HEK293T (cell line): ENCODE results near the gene SPATA12.

Experiments used
- CTCF ChIA-PET: fragments of 350-600 bp; formaldehyde crosslinking; extraction: SDS; loops from one replicate; lab custom pipeline; 2021; ENCODE audit warnings: antibody characterized with exemption, inconsistent platforms; lab: Yijun Ruan, JAX
- POLR2A ChIA-PET: fragments of 350-600 bp; formaldehyde crosslinking; extraction: SDS; loops from one replicate; lab custom pipeline; 2020; ENCODE audit warnings: antibody characterized with exemption, inconsistent platforms; lab: Yijun Ruan, JAX
- DNase-seq: peaks from one replicate; pipeline ENCODE4 v3.0.0; 2012; ENCODE audit warnings: mixed read lengths; ENCODE audit errors: extremely low spot score
- ARNT ChIP-seq: fragments of 450-650 bp; IDR thresholded peaks from 2 replicates; pipeline ENCODE4 v1.6.1; 2017; ENCODE audit warnings: mild to moderate bottlenecking
- BHLHE40 ChIP-seq: fragments of 450-650 bp; IDR thresholded peaks from 2 replicates; pipeline ENCODE4 v1.6.1; 2016; ENCODE audit warnings: mild to moderate bottlenecking, moderate library complexity, borderline replicate concordance
- CTBP1 ChIP-seq: fragments of 450-650 bp; IDR thresholded peaks from 2 replicates; pipeline ENCODE4 v1.6.1; 2016; ENCODE audit warnings: borderline replicate concordance
- ELF4 ChIP-seq: fragments of 450-650 bp; IDR thresholded peaks from 2 replicates; pipeline ENCODE4 v1.6.1; 2017; ENCODE audit warnings: antibody characterized with exemption
- FOXA1 ChIP-seq: fragments of 450-650 bp; IDR thresholded peaks from 2 replicates; pipeline ENCODE4 v1.6.1; 2016; ENCODE audit warnings: mild to moderate bottlenecking
- FOXK2 ChIP-seq: fragments of 450-650 bp; IDR thresholded peaks from 2 replicates; pipeline ENCODE4 v1.6.1; 2016; ENCODE audit warnings: mild to moderate bottlenecking
- FOXM1 ChIP-seq: fragments of 450-650 bp; IDR thresholded peaks from 2 replicates; pipeline ENCODE4 v1.6.1; 2017; ENCODE audit warnings: mild to moderate bottlenecking, borderline replicate concordance
- HDGF ChIP-seq: fragments of 450-650 bp; IDR thresholded peaks from 2 replicates; pipeline ENCODE4 v1.6.1; 2017; ENCODE audit warnings: antibody characterized with exemption, borderline replicate concordance
- L3MBTL2 ChIP-seq: fragments of 450-650 bp; conservative IDR thresholded peaks from 2 replicates; pipeline ENCODE4 v1.6.1; 2016; ENCODE audit warnings: mild to moderate bottlenecking
- LEF1 ChIP-seq: fragments of 450-650 bp; IDR thresholded peaks from 2 replicates; pipeline ENCODE4 v1.6.1; 2017; ENCODE audit warnings: mild to moderate bottlenecking, borderline replicate concordance
- NFRKB ChIP-seq: fragments of 450-650 bp; IDR thresholded peaks from 2 replicates; pipeline ENCODE4 v1.6.1; 2016; ENCODE audit warnings: mild to moderate bottlenecking, moderate library complexity
- PKNOX1 ChIP-seq: fragments of 450-650 bp; IDR thresholded peaks from 2 replicates; pipeline ENCODE4 v1.6.1; 2016
- SP1 ChIP-seq: fragments of 450-650 bp; IDR thresholded peaks from 2 replicates; pipeline ENCODE4 v1.6.1; 2017
- SUZ12 ChIP-seq: fragments of 450-650 bp; IDR thresholded peaks from 2 replicates; pipeline ENCODE4 v1.6.1; 2016; ENCODE audit warnings: mild to moderate bottlenecking
- TARDBP ChIP-seq: fragments of 450-650 bp; IDR thresholded peaks from 2 replicates; pipeline ENCODE4 v1.6.1; 2016
- ZNF384 ChIP-seq: fragments of 450-650 bp; IDR thresholded peaks from 2 replicates; pipeline ENCODE4 v1.6.1; 2016

The SPATA12 gene

GRCh38 chr3:57116501-57116900, 56.0 kb downstream of the SPATA12 start:
- no peak for DNase-seq
- TF ChIP-seq NFRKB (no peak), FOXA1 (no peak), L3MBTL2 (no peak), ZNF384 (no peak), FOXM1 (no peak), ELF4 (no peak), SP1 (no peak), TARDBP (no peak), FOXK2 (no peak), PKNOX1 (no peak), BHLHE40 (no peak), SUZ12 (no peak), ARNT (no peak), HDGF (no peak), LEF1 (no peak), CTBP1 (no peak)
- ChIA-PET POLR2A (no interaction called here), CTCF (no interaction called here)

- no peak for DNase-seq
- CTCF ChIA-PET, result no interaction called here
- POLR2A ChIA-PET, result interaction anchor here (0.5 kb wide), 1 partner anchor 8 kb away, joined by 3 read pairs; no protein-coding TSS in a partner anchor
- TF ChIP-seq BHLHE40 (no peak), CTBP1 (no peak), HDGF (no peak), FOXK2 (no peak), SUZ12 (no peak), PKNOX1 (no peak), ELF4 (no peak), ARNT (no peak), LEF1 (no peak), SP1 (no peak), TARDBP (no peak), L3MBTL2 (no peak), FOXM1 (no peak), NFRKB (no peak), ZNF384 (no peak), FOXA1 (no peak)
Measured at GRCh38 chr3:57118254-57118653, 57.8 kb downstream of the SPATA12 start.

- no peak for DNase-seq
- TF ChIP-seq FOXM1 (no peak), FOXK2 (no peak), CTBP1 (no peak), TARDBP (no peak), ARNT (no peak), NFRKB (no peak), FOXA1 (no peak), ZNF384 (no peak), LEF1 (no peak), BHLHE40 (no peak), ELF4 (no peak), L3MBTL2 (no peak), PKNOX1 (no peak), SP1 (no peak), HDGF (no peak), SUZ12 (no peak)
- ChIA-PET POLR2A (no interaction called here), CTCF (no interaction called here)
Measured at GRCh38 chr3:57120040-57120439, 59.6 kb downstream of the SPATA12 start.

GRCh38 chr3:57120451-57121174, 60.1 kb downstream of the SPATA12 start:
- no peak for TF ChIP-seq PKNOX1
- no peak for TF ChIP-seq SUZ12
- TF ChIP-seq LEF1, result no peak
- TF ChIP-seq ELF4, result no peak
- no peak for TF ChIP-seq FOXM1
- no peak for TF ChIP-seq ARNT
- TF ChIP-seq ZNF384, result no peak
- no peak for TF ChIP-seq L3MBTL2
- TF ChIP-seq TARDBP, result no peak
- no peak for TF ChIP-seq FOXA1
- no peak for TF ChIP-seq SP1
- no peak for TF ChIP-seq HDGF
- POLR2A ChIA-PET, result no interaction called here
- no peak for DNase-seq
- CTCF ChIA-PET, result no interaction called here
